NK-92 (cell line): ENCODE data around the gene ATF5.

Source experiments
- DNase-seq: peaks from one replicate; lab custom pipeline; 2025; ENCODE audit not compliant: unreplicated experiment; lab: John Stamatoyannopoulos, UW

The ATF5 gene

GRCh38 chr19:49972841-49973240 is 43.8 kb downstream of the ATF5 start:
- DNase-seq: no peak

DNA sequence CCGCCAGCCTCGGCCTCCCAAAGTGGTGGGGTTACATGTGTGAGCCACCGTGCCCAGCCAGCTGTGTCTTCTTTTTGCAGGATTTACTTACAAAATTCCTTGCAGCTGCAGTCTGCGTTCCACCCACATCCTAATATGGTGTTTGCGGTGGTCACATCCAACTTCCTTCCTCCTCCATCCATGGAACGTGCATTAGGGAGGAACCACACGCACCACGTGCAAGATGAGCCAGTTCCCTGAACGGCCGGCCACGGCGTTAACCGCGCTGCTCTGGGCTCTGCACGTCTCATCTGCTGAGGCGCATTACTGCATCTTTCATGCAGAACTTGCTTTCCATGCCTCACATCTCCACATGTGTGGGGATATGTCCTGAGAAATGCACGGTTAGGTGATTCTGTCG is 45.0 kb downstream of the ATF5 start:
- no peak for DNase-seq

DNA sequence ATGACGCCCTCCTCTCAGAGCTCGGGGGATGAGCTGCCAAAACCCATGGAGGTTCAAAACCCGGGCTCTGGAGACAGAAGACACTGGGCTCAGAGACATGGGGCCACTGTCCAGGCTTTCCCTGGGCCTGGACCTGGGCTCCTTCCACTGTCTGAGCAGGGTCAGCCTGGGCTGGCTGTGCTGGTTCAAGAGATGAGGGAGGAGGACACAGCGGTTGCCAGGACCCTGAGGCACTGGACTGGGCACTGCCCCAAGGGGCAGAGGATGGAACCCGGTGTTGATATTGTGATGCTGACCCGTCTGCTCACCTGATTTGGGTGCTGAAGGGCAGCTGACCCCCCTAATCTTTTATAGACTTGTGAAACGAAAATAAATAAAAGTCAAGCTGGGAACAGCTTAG is 46.0 kb downstream of the ATF5 start:
- DNase-seq: no peak

DNA sequence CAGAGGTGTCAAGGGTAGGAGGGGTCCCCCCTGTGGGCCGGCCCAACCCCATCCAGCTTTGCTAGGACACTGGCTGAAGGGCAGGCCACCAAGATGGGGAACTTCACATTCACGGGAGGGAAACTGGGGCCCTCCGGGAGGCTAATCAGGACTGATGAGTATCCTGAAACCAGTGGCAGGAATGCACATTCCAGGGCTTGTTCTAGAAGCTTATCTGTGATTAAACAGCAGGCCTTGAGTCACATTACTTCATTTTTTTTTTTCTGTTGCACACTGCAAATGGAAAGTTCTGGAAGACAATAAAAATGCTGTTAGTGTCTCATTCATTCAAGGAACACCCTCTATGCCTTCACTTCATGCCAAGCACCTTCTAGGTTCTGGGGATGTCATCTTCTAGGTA is 47.5 kb downstream of the ATF5 start:
- DNase-seq: no peak

DNA sequence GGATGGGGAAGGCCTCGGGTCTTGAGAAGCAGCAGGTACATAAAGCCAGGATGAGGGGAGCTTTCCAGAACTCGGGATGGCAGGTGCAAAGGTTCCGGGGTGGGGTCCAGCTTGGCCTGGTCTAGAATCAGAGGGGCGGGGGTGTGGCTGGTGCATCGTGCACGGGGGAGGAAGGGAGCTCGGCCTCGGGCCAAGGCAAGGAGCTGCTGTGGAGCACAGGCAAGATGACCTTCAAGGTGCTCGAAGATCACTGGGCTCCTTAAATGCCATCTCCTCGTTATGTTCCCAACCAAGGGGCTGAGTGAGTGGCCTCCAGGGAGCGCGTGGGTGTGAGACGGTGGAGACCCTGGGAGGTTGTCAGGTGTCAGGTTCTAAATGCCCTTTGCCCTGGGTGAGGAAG is 48.1 kb downstream of the ATF5 start:
- DNase-seq: no peak

GRCh38 chr19:49977881-49978280 is 48.9 kb downstream of the ATF5 start:
- DNase-seq: no peak

GRCh38 chr19:49978324-49978723 is 49.3 kb downstream of the ATF5 start:
- no peak for DNase-seq

GRCh38 chr19:49981603-49982593 is 52.9 kb downstream of the ATF5 start:
- DNase-seq: no peak
